ENCODE data around the gene GABARAP.

GABARAP gene

DNA sequence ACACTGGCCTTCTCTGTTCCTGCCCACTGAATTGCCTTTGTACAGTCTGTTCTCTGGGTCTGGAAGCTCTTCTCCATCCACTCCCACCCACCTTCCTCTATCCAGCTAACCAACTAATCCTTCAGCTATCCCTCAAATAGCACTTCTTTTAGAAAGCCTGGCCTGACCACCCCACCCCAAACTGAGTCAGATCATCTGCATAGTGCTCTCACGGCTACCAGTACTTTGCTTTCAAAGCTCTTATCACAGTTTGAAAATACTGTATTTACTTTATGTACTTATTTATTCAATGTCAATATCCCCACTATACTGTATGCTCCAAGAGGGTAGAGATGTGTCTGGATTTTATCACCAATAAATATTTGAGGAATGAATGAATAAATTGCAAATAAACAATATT lies 24.5 kb upstream of the GABARAP start:
- no peak overlapping the region for H3K4me3 ChIP-seq (replicated peaks in 1 of 2; ENCODE audit: low read depth in 2 of 2, low read length in 2 of 2)
- DNase-seq (ENCODE audit: low read depth in 2 of 2): peak in 1 of 2 donors; percentile 45
- TF ChIP-seq, protein P1, sequence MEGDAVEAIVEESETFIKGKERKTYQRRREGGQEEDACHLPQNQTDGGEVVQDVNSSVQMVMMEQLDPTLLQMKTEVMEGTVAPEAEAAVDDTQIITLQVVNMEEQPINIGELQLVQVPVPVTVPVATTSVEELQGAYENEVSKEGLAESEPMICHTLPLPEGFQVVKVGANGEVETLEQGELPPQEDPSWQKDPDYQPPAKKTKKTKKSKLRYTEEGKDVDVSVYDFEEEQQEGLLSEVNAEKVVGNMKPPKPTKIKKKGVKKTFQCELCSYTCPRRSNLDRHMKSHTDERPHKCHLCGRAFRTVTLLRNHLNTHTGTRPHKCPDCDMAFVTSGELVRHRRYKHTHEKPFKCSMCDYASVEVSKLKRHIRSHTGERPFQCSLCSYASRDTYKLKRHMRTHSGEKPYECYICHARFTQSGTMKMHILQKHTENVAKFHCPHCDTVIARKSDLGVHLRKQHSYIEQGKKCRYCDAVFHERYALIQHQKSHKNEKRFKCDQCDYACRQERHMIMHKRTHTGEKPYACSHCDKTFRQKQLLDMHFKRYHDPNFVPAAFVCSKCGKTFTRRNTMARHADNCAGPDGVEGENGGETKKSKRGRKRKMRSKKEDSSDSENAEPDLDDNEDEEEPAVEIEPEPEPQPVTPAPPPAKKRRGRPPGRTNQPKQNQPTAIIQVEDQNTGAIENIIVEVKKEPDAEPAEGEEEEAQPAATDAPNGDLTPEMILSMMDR (IDR thresholded peaks at IDR 0.05; ENCODE audit: low read depth, low read length): no peak

DNA sequence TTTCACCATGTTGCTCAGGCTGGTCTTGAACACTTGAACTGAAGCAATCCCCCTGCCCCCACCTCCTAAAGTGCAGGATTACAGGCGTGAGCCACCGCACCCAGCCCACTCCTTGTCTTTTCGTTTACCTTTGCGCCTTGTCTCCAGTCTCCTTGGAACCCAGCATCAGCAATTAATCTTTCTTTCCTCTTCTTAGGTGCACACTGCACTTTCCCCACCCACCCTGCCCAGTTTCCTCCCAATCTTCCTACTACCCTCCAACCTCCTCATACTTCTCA lies 21.5 kb upstream of the GABARAP start:
- DNase-seq (ENCODE audit: low read depth in 2 of 2): no peak
- H3K4me3 ChIP-seq (replicated peaks in 1 of 2; ENCODE audit: low read depth in 2 of 2, low read length in 2 of 2): no peak overlapping the region
- TF ChIP-seq, protein P1 (IDR thresholded peaks at IDR 0.05; ENCODE audit: low read depth, low read length): no peak

DNA sequence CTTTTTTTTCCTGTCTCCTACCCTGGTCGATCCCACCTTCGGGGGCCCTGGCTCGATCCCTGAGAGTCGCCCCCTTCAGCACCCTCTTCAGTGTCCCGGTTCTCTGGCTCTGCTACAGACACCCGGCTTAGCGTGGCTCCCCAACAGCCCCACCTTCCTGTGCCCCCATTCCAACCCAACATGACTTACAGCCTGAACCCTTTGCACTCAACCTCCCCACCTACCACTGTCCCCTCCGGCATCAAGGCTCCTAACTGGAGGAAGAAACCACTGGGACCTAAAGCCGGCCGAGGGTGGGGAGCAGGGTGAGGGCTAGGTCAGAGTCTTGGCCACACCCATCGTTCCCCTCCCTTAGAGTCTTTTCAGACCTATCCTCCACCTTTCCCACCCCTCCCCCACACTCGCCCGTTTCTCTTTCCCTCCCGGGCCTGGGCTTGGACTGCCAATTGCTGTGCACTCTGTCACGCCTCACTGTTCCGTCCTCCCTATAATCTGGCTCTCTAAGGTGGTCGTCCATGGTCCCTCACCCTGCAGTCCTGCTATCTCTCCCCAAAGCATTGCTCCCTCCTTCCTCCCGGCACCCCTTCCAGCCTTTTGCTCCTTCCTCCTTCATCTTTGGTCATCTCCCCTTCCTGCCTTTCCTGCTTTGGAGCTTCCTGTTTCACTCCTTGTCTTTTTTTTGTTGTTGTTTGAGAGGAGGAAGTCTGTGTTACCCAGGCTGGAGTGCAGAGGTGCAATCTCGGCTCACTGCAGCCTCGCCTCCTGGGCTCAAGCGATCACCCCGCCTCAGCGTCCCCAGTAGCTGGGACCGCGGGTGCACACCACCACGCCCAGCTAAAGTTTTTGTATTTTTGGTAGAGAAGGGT lies 20.9 kb upstream of the GABARAP start:
- TF ChIP-seq, protein P1 (IDR thresholded peaks at IDR 0.05; ENCODE audit: low read depth, low read length): no peak
- peak overlapping the region in 1 of 2 donors; percentile 8 for H3K4me3 ChIP-seq (replicated peaks in 1 of 2; ENCODE audit: low read depth in 2 of 2, low read length in 2 of 2)
- no peak for DNase-seq (ENCODE audit: low read depth in 2 of 2)

DNA sequence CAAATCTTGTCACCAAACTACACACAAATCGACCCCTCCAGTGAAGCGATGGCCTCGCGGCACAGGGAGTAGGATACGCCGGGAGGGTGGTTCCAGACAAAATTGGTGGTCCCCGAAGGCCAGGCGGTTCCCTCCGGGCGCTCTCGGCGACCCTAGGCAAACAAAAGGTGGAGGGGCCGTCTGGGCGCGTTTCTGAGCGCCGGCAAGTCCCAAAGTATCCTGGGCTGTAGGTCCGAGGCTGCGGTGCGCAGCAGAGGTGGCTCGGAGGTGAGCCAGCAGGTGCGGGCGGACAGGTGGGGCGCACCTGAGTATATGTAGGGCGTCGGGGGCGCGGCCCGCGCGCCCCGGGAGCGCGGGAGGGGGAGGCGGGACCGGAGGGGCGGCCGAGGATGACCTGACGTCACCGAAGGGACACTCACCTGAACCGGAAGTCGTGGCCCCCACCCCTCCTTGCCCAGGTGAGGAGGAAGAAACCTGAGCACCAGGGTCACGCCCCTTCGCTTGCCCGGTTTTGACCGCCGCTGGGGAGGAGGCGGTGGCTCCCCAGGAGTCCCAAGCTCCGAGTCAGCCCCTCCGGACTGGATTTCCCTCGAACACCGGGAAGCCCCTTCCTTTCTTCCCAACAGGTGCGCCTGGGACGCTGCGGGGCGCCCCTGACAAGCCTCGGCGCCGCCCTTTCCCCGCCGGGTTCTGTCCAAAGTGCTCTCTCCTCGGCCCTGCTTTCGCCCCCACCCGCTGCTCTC lies 20.1 kb upstream of the GABARAP start, which contains the start of gene CLDN7:
CLDN7 (minus strand) TSS at position 287 of the 743 bp plus-strand sequence. CDS start 435 bp downstream, outside the sequence.
- TF ChIP-seq, protein P1 (IDR thresholded peaks at IDR 0.05; ENCODE audit: low read depth, low read length): no peak
- DNase-seq (ENCODE audit: low read depth in 2 of 2): no peak
- H3K4me3 ChIP-seq (replicated peaks in 1 of 2; ENCODE audit: low read depth in 2 of 2, low read length in 2 of 2): peak within 1 kb of the TSS; percentile 35 to 36

DNA sequence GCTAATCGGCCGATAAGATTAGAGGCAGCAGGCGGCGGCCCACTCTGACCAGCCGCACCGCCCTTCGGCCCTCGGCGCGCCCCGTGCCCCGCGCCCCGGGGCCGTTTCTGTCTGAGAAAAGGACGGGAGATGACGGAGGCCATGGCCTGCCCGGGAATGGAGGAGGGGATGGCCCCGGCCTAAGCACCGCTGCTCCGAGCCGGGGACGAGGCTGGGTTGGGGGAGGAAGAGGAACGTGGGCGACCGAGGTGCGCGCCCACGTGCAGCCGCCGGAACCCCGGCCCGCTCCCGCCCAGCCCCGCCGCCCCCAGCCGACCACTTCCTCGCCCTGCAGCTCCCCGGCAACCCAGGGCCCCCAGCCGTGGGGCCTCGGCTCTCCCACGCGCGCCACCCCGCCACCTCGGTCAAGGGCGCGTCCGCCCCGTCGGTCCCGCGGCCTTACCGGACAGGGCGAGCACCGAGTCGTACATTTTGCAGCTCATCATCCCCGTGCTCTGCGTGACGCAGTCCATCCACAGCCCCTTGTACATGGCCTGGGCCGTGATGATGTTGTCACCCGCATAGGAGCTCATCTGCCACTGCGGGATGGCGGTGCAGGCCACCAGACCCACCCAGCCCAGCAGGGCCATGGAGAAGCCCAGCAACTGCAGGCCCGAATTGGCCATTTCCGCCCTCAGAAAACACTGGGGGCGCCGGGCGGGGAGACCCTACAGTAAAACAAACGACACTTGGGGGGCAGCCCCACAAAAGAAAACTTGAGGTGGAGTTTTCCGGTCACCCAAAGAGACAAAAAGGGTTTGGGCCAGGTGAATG lies 19.3 kb upstream of the GABARAP start:
- peak overlapping the region; percentile 35 to 36 for H3K4me3 ChIP-seq (replicated peaks in 1 of 2; ENCODE audit: low read depth in 2 of 2, low read length in 2 of 2)
- DNase-seq (ENCODE audit: low read depth in 2 of 2): no peak
- TF ChIP-seq, protein P1 (IDR thresholded peaks at IDR 0.05; ENCODE audit: low read depth, low read length): no peak

DNA sequence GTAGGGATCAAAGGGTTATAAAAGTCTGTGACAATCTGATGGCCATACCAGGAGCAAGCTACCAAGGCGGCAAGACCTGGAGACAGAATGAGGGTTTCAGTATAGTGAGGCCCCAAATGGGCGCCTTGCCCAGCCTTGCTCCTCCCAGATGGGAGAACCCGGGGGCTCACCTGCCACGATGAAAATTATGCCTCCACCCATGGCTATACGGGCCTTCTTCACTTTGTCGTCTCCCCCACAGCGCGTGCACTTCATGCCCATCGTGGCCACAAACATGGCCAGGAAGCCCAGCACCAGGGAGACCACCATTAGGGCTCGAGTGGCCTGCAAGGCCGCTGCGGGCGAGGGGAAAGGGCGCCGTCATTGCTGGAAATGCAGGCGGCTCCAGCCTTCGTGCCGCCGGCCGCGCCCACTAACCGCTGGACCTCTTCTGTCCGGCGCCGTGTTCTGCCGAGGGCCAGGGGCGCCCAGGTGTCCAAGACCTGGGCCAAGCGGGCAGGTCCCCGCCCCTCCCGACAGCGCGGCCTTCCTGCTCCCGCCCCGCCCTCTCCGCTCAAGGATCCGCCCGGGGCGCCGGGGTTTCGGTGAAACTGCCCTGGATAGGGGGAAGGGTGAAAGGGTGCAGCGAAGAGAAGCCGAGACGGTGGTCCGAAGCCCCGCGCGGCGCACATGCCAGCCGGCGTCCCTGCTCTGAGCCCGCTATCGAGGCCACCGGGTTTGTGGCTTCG lies 18.6 kb upstream of the GABARAP start:
- DNase-seq (ENCODE audit: low read depth in 2 of 2): no peak
- TF ChIP-seq, protein P1 (IDR thresholded peaks at IDR 0.05; ENCODE audit: low read depth, low read length): no peak
- peak overlapping the region; percentile 35 to 36 for H3K4me3 ChIP-seq (replicated peaks in 1 of 2; ENCODE audit: low read depth in 2 of 2, low read length in 2 of 2)
